GM19395 (cell line): Measurements from ENCODE around the gene RPS3A.
A peak's percentile ranks its signal among the peaks of the same experiment; 100 is the strongest.
"Not testable (repeated sequence)": the region's sequence is repeated elsewhere in the genome, so short reads cannot be mapped to it uniquely, and the experiment has no call there.

Experiments
- ATAC-seq: cut with Tn5 transposase; IDR thresholded peaks from one replicate; pipeline ENCODE4 v1.9.1; 2021; ENCODE audit warnings: mild to moderate bottlenecking, moderate library complexity; ENCODE audit not compliant: unreplicated experiment

The RPS3A gene

DNA sequence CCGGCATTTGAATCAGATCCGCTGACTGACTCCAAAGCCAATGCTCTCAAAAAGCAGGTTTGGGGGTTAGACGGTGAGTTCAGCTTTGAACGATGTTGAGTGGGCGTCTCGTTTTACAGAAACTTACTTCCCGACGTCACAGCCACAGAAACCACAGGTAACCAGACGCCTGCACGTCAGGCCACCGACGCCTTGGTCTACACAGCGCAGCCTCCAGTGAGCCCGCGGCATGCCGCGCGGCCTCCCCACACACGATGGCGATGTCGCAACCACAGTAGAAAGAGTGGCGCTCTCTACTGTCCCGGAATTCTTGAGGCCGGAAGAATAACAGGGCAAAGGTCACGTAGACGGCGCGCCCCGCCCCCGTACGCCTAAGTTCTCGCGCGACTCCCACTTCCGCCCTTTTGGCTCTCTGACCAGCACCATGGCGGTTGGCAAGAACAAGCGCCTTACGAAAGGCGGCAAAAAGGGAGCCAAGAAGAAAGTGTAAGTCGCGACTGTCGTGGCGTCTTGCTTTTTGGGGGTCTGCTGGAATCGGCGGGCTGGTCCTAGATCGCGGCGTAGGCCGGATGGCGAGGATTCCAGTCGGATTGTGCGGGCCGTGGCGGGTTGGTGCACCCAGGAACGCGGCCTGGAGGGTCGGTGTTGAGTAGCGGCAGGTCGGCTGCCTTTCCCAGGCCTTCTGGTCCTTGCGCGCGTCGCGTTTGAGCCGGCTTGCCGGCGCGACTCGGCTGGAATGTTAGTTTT lies at the start of gene RPS3A:
Gene RPS3A (plus strand): TSS at position 400 of the 747 bp plus-strand sequence. CDS start 25 bp downstream, at position 425.
- ATAC-seq, result peak; percentile 93

DNA sequence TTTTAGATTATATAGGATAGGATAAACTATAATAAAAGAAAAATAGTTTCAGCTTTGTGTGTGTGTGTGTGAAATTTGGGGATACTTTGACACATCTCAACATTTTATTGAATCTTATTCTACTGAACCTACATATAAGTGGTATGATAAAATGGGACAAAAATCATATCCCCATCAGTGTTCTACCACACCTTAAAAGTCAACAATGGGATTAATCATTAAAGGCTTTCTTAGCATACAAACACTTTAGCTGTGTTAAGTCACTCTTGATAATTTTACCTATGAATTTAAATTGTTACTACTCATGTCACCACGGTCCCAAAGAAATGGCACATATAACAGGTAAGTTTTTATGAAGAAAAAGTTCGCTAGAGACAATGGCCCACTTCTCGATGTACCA lies 46.6 kb upstream of the RPS3A start:
- peak; percentile 12 for ATAC-seq

DNA sequence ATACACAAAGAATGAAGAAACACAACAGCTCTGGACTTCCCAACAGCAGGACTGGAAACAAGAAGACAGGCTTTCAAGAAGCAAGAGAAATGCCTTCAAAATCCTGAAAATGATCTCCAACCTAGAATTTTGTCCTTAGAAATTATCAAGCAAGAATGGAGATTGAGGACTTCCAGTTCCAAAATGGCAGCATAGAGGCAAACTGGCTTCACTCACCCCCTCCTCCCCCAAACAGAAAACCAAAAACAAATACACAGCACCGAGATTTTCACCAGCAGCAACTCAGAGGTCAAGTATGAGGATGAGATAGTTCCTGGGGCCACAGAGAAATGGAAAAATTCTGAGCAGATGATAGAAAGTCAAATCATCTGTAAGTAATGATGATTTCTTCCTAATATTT lies 43.9 kb upstream of the RPS3A start:
- ATAC-seq, result no peak

DNA sequence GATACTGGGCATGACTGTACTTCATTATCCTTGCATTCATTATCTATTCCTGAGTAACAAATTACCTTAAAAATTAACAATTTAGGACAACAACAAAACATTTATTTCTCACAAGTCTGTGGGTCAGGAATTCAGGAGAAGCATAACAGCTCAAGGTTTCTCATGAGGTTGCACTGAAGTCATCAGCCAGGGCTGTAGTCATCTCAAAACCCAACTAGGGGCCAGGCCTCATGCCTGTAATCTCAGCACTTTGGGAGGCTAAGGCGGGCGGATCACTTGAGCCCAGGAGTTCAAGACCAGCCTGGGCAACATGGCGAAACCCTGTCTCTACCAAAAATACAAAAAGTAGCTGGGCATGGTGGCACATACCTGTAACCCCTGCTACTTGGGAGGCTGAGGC lies 36.3 kb upstream of the RPS3A start:
- ATAC-seq, result not testable (repeated sequence)

DNA sequence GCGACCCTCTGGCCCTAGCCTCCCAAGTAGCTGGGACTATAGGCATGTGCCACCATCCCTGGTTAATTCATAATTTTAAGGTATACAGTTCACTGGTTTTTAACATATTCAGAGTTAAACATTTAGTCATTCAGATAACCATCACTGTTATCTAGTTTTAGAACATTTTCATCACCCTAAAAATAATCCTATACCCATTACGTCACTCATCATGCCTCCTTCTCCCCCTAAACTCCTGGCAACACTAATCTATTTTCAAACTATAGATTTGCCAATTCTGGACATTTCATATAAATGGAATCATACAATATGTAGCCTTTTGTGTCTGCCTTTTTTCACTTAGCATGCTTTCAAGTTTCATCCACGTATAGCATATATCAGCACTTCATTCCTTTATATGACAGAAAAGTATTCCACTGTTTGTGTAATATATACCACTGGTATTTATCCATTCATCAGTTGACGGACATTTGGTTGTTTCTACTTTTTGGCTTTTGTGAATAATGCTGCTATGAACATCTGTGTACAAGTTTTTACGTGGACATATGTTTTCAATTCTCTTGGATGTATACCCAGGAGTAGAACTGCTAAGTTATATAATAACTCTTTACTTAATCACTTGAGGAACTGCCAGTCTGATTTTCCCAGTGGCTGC lies 32.0 kb upstream of the RPS3A start:
- ATAC-seq, result no peak

DNA sequence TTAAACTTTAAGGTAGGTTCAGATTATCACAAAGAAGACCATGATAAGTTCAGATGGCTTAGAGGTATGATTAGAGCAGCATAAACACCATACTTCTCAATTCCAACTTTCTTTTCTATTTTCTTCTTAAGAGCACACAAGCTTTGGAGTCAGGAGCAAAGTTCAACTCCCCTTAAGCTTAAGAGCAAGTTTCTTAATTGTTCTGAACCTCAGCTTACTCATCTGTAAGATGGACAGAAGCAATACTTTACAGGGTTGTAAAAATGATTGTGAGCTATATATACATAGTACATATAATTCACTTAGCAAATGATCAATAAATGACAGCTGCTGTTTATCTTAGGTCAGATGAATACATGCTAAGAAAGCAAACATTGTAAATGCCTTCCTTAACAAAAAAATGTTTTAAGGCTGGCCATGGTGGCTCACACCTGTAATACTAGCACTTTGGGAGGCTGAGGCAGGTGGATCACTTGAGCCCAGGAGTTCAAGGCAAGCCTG lies 25.0 kb upstream of the RPS3A start:
- no peak for ATAC-seq

DNA sequence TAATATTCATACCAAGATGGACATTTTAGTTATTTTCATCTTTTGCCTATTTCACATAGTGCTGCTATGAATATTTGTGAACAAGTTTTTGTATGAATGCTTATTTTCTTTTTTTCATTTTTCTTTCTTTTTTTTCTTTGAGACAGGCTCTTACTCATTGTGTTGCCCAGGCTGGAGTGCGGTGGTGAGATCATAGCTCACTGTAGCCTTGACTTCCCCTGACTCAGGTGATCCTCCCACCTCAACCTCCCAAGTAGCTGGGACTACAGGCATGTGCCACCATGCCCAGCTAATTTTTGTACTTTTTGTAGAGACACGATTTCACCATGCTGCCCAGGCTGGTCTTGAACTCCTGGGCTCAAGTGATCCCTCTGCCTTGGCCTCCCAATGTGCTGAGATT lies 21.4 kb upstream of the RPS3A start:
- ATAC-seq, result not testable (repeated sequence)

DNA sequence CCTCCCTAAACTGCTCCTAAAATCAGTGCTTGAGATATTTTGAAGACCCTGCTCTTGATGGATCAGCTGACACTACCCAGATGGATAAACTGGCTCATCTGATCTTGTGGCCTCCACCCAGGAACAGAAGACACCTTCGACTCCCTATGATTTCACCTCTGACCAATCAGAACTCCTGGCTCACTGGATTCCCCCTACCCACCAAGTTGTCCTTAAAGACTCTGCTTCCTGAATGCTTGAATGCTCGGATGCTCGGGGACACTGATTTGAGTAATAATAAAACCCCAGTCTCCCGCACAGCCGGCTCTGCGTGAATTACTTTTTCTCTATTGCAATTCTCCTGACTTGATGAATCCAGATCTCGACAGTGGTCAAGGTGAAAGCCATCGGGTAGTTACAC lies 12.0 kb upstream of the RPS3A start:
- no peak for ATAC-seq

DNA sequence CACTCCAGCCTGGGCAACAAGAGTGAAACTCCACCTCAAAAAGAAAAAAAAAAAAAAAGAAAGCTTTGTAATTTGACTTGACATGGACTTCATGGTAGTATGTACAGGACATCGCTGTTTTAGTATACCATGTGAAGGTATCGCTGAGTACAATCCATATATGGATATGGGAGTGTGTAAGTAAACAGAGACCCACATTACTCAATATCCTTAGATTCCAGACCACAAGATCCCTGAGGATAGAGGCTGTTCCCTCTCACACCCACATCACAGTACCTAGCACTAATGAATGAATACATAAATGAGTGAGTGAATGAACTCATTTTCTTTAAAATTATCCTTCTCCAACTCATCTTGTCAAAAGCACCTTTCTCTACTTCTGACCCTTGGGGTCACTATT lies 8.4 kb upstream of the RPS3A start:
- no peak for ATAC-seq

DNA sequence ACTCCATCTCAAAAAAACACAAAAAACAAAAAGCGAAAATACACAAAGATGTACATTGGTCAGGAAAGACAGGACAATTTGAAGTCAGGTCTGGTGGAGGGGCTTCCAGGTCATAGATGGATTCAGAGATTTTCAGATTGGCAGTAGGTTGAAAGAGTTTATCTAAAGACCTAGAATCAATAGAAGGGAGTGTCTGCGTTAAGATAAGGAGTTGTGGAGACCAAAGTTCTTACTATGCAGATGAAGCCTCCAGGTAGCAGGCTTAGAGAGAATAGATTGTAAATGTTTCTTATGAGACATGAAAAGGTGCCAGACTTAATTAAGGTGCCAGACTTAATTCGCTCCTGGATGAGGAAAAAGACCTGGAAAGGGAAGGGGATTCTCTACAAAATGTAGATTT lies 6.9 kb upstream of the RPS3A start:
- no peak for ATAC-seq

DNA sequence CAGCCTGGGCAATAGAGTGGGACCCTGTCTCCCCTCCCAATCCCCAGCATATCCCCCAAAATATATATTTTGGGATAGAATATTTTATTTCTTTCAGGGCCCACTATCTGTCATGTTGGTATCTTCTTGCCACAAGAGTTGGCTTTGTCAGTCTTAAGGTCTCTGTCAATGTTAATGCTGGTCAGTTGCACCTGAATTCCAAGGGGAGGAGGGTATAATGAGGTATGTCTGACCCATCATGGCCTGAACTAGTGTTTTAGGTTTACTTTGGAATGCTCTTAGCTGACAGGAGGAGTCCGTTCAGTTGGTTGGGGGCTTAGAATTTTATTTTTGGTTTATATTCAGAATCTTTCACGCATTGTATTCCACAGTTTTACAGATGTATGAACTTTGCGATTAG lies 6.2 kb upstream of the RPS3A start:
- ATAC-seq, result no peak

DNA sequence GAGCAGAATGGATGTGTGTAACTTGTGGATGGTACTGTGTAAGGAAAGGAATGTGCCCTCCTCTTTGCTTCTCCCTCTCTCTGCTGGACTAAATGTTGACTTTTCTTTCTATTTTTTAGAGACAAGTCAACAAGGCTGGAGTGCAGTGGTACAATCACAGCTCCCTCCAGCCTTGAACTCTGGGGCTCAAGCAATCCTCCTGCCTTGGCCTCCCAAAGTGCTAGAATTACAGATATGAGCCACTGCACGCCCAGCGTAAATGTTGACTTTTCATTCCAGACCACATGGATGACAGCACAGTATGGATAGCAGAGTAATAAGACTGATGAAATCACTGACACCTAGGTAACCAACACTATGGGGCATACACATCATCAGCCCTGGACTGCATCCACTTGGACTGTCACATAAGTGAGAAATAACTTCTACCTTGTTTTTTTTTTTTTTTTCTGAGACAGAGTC lies 5.1 kb upstream of the RPS3A start:
- no peak for ATAC-seq

DNA sequence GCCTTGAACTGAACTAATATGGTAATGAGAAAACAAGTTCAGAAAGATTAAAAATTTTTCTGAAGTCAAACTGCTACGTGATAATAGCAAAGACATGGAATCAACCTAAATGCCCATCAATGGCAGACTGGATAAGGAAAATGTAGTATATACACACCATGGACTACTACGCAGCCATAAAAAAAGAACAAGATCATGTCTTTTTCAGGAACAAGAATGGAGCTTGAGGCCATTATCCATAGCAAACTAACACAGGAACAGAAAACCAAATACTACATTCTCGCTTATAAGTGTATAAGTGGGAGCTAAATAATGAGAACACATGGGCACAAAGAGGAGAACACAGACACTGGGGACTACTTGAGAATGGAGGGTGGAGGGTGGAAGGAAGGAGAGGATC lies 4.3 kb upstream of the RPS3A start:
- ATAC-seq, result no peak

DNA sequence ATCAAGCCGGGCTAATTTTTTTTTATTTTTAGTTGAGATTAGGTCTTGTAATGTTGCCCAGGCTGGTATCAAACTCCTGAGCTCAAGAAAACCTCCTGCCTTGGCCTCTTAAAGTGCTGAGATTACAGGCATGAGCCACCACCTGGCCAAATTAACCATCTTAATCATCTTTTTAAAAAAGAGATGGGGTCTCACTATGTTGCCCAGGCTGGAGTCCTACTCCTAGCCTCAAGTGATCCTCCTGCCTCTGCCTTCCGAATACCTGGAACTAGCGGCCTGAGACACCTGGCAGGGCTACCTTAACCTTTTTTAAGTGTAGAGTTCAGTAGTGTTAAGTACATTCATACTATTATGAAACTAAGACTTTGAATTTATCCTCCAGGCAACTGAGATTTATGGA lies 1.7 kb upstream of the RPS3A start:
- ATAC-seq, result no peak

DNA sequence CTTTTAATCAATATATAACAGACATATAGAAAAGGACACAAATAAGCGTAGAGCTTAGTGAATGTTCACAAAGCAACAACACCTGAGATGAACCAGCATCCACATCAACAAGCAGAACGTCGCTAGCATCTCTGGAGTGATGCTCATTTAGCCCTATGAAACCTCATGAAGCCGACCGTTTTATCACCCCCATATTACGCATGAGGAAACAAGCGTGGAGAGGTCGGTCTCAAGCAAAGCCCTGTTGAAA lies 524 bp upstream of the RPS3A start:
- ATAC-seq, result no peak

DNA sequence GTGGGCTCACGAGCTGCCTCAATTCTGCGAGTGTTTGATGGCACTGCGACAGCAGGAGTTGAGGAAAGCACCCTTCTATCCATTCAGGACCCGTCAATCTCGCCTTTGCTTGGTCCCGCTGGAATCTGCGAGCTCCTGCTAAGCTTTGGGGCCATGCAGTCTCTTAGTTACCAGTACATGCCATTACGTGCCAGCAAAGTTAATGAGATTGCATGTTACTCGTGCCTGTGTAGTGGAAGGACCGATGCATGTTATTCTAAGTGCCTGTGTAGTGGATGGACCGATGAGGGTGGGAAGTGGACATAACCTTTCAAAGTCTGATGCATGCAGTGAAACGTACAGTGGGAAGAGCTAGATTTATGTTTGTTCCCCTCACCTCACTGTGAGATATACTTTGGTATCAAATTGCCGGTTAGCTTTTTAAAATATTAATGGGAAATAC lies 569 bp downstream of the RPS3A start:
- ATAC-seq, result peak; percentile 1

DNA sequence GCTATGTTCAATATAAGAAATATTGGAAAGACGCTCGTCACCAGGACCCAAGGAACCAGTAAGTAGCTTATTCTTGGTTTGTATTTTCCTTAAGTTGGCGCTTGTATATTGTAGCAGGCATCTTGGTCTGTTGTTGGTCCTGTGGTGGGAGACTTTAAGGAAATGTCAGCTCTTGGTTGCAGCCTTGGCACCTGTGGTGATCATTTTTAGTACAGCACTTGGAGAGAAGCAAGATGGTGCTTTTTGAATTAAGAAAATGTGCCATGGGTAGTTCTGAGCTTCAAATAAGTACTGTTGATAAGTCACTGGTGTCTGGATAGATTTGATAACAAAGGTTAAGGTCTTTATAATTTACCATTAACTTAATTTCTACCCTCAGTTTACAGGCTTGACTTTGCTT lies 1.1 kb downstream of the RPS3A start:
- no peak for ATAC-seq

DNA sequence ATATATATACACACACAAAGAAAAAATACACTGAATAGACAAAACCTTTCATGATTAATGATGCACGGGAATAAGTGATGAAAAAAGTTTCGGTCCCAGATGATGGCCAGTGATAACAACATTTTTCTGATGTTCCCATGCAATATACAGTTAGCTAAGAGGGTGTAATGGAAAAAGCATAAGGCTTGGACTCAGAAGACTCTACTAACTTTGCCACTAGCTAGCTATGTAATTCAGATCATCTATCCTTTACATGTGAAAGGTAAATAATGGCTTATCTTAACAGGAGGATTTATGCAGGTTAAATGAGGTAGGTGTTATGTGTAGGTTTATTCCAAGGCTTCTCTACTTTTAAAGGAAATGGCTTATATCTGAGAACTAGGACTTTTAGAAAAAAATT lies 4.3 kb downstream of the RPS3A start:
- ATAC-seq, result no peak

DNA sequence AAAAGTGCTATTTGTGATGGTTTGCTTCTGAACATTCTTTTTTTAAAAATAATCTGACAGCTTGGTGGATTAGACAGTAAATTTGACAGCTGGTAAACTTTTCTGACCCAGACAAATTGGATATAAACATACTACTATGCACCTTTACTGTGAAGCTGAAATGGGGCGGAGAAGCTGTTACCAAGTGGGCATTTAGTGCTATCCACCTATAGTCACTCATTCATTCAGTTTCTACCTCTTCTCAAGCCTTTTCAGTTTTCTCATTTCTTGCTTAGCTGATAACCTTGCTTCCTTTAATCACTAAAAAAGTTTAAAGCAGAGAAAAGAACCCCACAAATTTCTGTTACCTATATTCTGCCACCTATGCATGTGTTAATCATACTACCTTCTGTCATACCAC lies 5.2 kb downstream of the RPS3A start:
- no peak for ATAC-seq

DNA sequence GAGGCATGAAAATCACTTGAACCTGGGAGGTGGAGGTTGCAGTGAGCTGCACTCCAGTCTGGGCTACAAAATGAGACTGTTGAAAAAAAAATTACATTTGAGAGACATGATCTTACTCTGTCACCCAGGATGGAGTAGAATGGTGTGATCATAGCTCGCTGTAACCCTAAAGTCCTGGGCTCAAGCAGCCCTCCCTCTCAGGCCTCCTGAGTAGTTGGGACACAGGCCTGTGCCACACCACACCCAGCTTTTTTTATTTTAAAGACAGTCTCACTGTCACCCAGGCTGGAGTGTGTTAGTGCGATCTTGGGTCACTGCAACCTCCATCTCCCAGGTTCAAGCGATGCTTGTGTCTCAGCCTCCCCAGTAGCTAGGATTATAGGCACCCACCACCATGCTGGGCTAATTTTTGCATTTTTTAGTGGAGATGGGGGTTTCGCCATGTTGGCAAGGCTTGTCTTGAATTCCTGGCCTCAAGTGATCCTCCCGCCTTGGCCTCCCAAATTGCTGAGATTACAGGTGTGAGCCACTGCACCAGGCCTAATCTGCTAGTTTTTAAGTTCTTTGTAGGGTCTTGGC lies 6.1 kb downstream of the RPS3A start:
- ATAC-seq, result no peak

DNA sequence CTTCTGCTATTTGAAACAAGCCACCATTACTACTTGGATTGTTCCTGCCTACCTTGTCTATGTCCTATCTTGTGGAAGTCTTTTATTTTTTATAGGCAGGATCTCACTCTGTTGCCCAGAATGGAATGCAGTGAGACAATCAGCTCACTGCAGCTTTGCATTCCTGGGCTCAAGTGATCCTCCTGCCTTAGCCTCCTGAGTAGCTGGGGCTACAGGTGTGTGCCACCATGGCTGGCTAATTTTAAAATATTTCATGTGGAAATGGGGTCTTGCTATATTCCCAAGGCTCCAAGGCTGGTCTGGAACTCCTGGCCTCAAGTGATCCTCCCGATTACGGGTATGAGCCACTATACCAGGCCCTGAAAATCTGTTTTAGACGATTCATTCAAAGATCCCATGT lies 7.6 kb downstream of the RPS3A start:
- no peak for ATAC-seq

DNA sequence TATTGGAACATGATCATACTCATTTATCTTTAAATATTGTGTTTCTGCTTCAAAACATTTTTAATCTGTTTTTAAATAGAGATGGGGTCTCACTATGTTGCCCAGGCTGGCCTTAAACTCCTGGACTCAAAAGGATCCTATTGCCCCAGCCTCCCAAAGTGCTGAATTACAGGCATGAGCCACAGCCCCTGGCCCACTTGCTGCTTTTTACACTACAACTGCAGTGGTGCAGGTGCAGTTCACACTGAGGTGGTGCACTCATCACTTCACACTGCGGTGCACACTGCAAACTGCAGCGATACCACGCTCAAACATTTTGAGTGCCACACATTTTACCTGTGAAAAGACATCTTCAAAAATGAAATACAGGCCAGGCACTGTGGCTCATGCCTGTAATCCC lies 10.8 kb downstream of the RPS3A start:
- ATAC-seq, result no peak
